Measurements from ENCODE around the gene MCC. TPM values are rescaled to one million over a fixed set of nuclear protein-coding genes. Genes with fewer than 3 reads are reported as not detected.

The MCC gene
- total RNA-seq, 1 experiment from 2014 or later = 23.5 TPM

GRCh38 chr5:113178073-113178779 is 310.0 kb downstream of the MCC start (continued):
- TF ChIP-seq, protein P1, sequence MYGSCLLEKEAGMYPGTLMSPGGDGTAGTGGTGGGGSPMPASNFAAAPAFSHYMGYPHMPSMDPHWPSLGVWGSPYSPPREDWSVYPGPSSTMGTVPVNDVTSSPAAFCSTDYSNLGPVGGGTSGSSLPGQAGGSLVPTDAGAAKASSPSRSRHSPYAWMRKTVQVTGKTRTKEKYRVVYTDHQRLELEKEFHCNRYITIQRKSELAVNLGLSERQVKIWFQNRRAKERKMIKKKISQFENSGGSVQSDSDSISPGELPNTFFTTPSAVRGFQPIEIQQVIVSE (CRISPR knock-in tag; IDR thresholded peaks at IDR 0.05; ENCODE audit: borderline replicate concordance) = no peak
- TF ChIP-seq NR3C1 (CRISPR knock-in tag; conservative IDR thresholded peaks at IDR 0.05; ENCODE audit: low read depth) (no peak), IRF1 (CRISPR knock-in tag; IDR thresholded peaks at IDR 0.05) (no peak), ZBTB43 (CRISPR knock-in tag; IDR thresholded peaks at IDR 0.05) (no peak), ZNF512 (CRISPR knock-in tag; IDR thresholded peaks at IDR 0.05; ENCODE audit: borderline replicate concordance) (no peak)
- TF ChIP-seq, protein P2, sequence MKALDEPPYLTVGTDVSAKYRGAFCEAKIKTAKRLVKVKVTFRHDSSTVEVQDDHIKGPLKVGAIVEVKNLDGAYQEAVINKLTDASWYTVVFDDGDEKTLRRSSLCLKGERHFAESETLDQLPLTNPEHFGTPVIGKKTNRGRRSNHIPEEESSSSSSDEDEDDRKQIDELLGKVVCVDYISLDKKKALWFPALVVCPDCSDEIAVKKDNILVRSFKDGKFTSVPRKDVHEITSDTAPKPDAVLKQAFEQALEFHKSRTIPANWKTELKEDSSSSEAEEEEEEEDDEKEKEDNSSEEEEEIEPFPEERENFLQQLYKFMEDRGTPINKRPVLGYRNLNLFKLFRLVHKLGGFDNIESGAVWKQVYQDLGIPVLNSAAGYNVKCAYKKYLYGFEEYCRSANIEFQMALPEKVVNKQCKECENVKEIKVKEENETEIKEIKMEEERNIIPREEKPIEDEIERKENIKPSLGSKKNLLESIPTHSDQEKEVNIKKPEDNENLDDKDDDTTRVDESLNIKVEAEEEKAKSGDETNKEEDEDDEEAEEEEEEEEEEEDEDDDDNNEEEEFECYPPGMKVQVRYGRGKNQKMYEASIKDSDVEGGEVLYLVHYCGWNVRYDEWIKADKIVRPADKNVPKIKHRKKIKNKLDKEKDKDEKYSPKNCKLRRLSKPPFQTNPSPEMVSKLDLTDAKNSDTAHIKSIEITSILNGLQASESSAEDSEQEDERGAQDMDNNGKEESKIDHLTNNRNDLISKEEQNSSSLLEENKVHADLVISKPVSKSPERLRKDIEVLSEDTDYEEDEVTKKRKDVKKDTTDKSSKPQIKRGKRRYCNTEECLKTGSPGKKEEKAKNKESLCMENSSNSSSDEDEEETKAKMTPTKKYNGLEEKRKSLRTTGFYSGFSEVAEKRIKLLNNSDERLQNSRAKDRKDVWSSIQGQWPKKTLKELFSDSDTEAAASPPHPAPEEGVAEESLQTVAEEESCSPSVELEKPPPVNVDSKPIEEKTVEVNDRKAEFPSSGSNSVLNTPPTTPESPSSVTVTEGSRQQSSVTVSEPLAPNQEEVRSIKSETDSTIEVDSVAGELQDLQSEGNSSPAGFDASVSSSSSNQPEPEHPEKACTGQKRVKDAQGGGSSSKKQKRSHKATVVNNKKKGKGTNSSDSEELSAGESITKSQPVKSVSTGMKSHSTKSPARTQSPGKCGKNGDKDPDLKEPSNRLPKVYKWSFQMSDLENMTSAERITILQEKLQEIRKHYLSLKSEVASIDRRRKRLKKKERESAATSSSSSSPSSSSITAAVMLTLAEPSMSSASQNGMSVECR (CRISPR knock-in tag; IDR thresholded peaks at IDR 0.05; ENCODE audit: borderline replicate concordance) = no peak

- Mint-ChIP-seq H3K27me3 (ENCODE audit: low read depth) (no peaks in the 10 kb centered on the region), H3K4me1 (peaks cover 36% of the 10 kb centered on the region), H3K36me3 (no peaks in the 10 kb centered on the region), H3K4me3 (no peak overlapping the region), H3K27ac (no peak overlapping the region), H3K9me3 (no peaks in the 10 kb centered on the region)
- ChIA-PET CTCF (no interaction called here), POLR2A (no interaction called here)
- TF ChIP-seq, protein P3, sequence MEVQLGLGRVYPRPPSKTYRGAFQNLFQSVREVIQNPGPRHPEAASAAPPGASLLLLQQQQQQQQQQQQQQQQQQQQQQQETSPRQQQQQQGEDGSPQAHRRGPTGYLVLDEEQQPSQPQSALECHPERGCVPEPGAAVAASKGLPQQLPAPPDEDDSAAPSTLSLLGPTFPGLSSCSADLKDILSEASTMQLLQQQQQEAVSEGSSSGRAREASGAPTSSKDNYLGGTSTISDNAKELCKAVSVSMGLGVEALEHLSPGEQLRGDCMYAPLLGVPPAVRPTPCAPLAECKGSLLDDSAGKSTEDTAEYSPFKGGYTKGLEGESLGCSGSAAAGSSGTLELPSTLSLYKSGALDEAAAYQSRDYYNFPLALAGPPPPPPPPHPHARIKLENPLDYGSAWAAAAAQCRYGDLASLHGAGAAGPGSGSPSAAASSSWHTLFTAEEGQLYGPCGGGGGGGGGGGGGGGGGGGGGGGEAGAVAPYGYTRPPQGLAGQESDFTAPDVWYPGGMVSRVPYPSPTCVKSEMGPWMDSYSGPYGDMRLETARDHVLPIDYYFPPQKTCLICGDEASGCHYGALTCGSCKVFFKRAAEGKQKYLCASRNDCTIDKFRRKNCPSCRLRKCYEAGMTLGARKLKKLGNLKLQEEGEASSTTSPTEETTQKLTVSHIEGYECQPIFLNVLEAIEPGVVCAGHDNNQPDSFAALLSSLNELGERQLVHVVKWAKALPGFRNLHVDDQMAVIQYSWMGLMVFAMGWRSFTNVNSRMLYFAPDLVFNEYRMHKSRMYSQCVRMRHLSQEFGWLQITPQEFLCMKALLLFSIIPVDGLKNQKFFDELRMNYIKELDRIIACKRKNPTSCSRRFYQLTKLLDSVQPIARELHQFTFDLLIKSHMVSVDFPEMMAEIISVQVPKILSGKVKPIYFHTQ (CRISPR knock-in tag; IDR thresholded peaks at IDR 0.05) = no peak
- TF ChIP-seq ZNF138 (CRISPR knock-in tag; conservative IDR thresholded peaks at IDR 0.05) (no peak), ZNF396 (CRISPR knock-in tag; IDR thresholded peaks at IDR 0.05; ENCODE audit: borderline replicate concordance) (no peak), ETV6 (CRISPR knock-in tag; IDR thresholded peaks at IDR 0.05) (no peak)
- TF ChIP-seq, protein P1 (CRISPR knock-in tag; IDR thresholded peaks at IDR 0.05; ENCODE audit: borderline replicate concordance) = no peak
- no peak for ATAC-seq
- no peak for DNase-seq (ENCODE audit: low spot score)
Observed at GRCh38 chr5:113177225-113177624, 311.0 kb downstream of the MCC start.
